K562 (cell line): ENCODE data around the gene PIGC. TPM values are rescaled to one million over a fixed set of nuclear protein-coding genes. Genes with fewer than 3 reads are reported as not detected.

Source experiments
- ARID2 ChIP-seq: fragments of 450-650 bp; IDR thresholded peaks from 2 replicates; pipeline ENCODE4 v1.6.1; 2017; ENCODE audit warnings: antibody characterized with exemption, mild to moderate bottlenecking
- BDP1 ChIP-seq: IDR thresholded peaks from 3 replicates; pipeline ENCODE4 v1.6.1; 2011; ENCODE audit not compliant: insufficient read length, insufficient read depth
- FOXK1 ChIP-seq: sonication (generic); formaldehyde crosslinking; IDR thresholded peaks from 2 replicates; pipeline ENCODE4 v1.8.0; 2022; ENCODE audit warnings: missing genetic modification reagents, mild to moderate bottlenecking, borderline replicate concordance
- HIVEP1 ChIP-seq: fragments of 250-450 bp; sonication (Bioruptor Pico); IDR thresholded peaks from 2 replicates; pipeline ENCODE4 v1.4.0; 2020; ENCODE audit warnings: mild to moderate bottlenecking
- HMG20A ChIP-seq: fragments of 450-650 bp; formaldehyde crosslinking; conservative IDR thresholded peaks from 2 replicates; pipeline ENCODE4 v1.4.0; 2020; ENCODE audit warnings: mild to moderate bottlenecking, mixed read lengths
- HNRNPUL1 ChIP-seq: fragments of 200-400 bp; formaldehyde crosslinking; IDR thresholded peaks from 2 replicates; pipeline ENCODE4 v1.6.1; 2017; ENCODE audit warnings: low read length
- MECOM ChIP-seq: fragments of 250-450 bp; sonication (Bioruptor Pico); IDR thresholded peaks from 2 replicates; pipeline ENCODE4 v1.8.0; 2022; ENCODE audit warnings: inconsistent platforms
- NCOA4 ChIP-seq: fragments of 450-650 bp; IDR thresholded peaks from 2 replicates; pipeline ENCODE4 v1.6.1; 2018; ENCODE audit warnings: mild to moderate bottlenecking; ENCODE audit not compliant: partially characterized antibody
- NUFIP1 ChIP-seq: fragments of 450-650 bp; IDR thresholded peaks from 2 replicates; pipeline ENCODE4 v1.6.1; 2018; ENCODE audit not compliant: partially characterized antibody
- SMC3 ChIP-seq: conservative IDR thresholded peaks from 2 replicates; pipeline ENCODE4 v1.6.1; 2011; ENCODE audit warnings: low read depth, low read length, improper control_type of control experiment; ENCODE audit not compliant: insufficient read depth
- TBL1XR1 ChIP-seq, 2 experiments: IDR thresholded peaks; 2 replicates each; pipeline ENCODE4 v1.6.1; 2012; ENCODE audit warnings: improper control_type of control experiment in 2 of 2, low read length in 2 of 2, mild to moderate bottlenecking in 1 of 2
- YBX1 ChIP-seq: fragments of 450-650 bp; IDR thresholded peaks from 2 replicates; pipeline ENCODE4 v1.7.1; 2016; ENCODE audit warnings: mild to moderate bottlenecking
- ZNF140 ChIP-seq: fragments of 250-450 bp; sonication (Bioruptor Pico); IDR thresholded peaks from 2 replicates; pipeline ENCODE4 v1.8.0; 2021; ENCODE audit warnings: moderate library complexity, mild to moderate bottlenecking, inconsistent platforms
- ZNF146 ChIP-seq: IDR thresholded peaks from one replicate; pipeline ENCODE4 v1.6.1; 2018; ENCODE audit warnings: missing compliant biosample characterization; ENCODE audit not compliant: unreplicated experiment
- ZNF445 ChIP-seq: fragments of 250-450 bp; sonication (Bioruptor Pico); IDR thresholded peaks from 2 replicates; pipeline ENCODE4 v1.4.0; 2020; ENCODE audit warnings: low read depth, mild to moderate bottlenecking, moderate library complexity
- ZNF766 ChIP-seq: fragments of 200-800 bp; sonication (Bioruptor generic); conservative IDR thresholded peaks from 2 replicates; pipeline ENCODE4 v1.6.1; 2016; ENCODE audit warnings: missing genetic modification characterization, missing compliant biosample characterization
- polyA plus RNA-seq, 8 experiments: library from polyadenylated mRNA; depleted of rRNA in 4 of 8; stranded (reverse) in 5 of 8; unstranded in 3 of 8; fragments of >200 nt; fragmentation: Nextera tagmentation in 2 of 8; fragmentation: Illumina TruSeq in 1 of 8; extraction: Ambion mirVana in 2 of 8; extraction: Trizol in 1 of 8; gene quantifications; 2 replicates each; pipeline versions ENCODE4 v1.2.1 to v1.2.3, GENCODE V29; 2011 to 2014; ENCODE audit warnings: inconsistent platforms in 1 of 8, missing spikeins in 1 of 8
- total RNA-seq, 7 experiments: library from RNA; depleted of rRNA in 6 of 7; stranded (reverse); fragments of >200 nt in 6 of 7; fragmentation: Illumina TruSeq in 2 of 7; extraction: Trizol in 2 of 7; gene quantifications; 2 replicates each; pipeline versions ENCODE4 v1.2.1 to v1.2.3, GENCODE V29; 2011 to 2021; ENCODE audit warnings: low replicate concordance in 1 of 7
- TF ChIP-seq, protein P1 (sequence below): sonication (generic); formaldehyde crosslinking; IDR thresholded peaks from 2 replicates; pipeline ENCODE4 v1.8.1; 2023; ENCODE audit warnings: missing genetic modification reagents, mild to moderate bottlenecking, borderline replicate concordance
- TF ChIP-seq, protein P2 (sequence below): fragments of 450-650 bp; formaldehyde crosslinking; IDR thresholded peaks from 2 replicates; pipeline ENCODE4 v1.4.0; 2020; ENCODE audit warnings: mild to moderate bottlenecking, moderate library complexity
- TF ChIP-seq, protein P3 (sequence below): fragments of 250-450 bp; sonication (Bioruptor Pico); IDR thresholded peaks from 2 replicates; pipeline ENCODE4 v1.5.0; 2021

The PIGC gene
- total and polyA plus RNA-seq, 9 of the 15 experiments (the other 6 are each of a cell fraction or from before 2014, with no cell fraction given) = 30.5 to 97.9 (median 54.7) TPM

DNA sequence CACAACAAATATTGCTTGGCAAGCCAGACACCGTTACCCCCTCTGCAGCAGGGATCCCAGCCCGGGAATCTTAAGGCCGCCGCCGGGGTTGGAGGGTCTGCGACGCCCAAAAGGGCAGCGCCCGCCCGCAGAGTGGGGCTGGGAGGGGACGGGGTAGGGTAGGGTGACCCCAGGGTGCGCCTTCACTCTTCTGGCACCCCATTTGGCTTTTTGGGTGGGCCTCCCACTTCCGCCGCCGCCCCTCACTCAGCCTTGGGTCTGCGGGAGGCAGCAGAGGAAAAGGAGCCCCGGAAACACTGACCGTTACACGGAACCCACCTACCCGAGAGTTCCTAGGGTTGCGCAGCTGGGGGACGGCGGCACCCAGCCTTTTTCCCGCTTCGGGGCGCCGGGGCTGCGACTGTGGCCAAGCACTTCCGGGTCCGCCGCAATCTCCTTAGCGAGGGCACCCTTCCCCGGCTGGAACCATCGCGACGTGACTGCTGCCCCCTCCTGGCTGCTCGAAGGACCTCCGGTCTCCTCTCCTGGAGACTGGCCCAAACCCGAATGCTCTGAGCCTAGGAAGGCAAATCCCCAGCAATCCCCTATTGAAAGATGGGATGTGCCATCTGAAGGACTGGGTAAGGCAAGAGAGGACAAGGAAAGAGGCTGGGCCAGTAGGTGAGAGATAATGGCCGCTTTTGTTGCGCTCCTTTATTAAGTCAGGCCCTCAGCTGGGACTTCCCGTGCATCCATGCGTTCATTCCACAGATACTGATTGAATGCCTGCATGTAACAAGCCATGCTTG, at the start of gene PIGC (continued):
- TF ChIP-seq, protein P1, sequence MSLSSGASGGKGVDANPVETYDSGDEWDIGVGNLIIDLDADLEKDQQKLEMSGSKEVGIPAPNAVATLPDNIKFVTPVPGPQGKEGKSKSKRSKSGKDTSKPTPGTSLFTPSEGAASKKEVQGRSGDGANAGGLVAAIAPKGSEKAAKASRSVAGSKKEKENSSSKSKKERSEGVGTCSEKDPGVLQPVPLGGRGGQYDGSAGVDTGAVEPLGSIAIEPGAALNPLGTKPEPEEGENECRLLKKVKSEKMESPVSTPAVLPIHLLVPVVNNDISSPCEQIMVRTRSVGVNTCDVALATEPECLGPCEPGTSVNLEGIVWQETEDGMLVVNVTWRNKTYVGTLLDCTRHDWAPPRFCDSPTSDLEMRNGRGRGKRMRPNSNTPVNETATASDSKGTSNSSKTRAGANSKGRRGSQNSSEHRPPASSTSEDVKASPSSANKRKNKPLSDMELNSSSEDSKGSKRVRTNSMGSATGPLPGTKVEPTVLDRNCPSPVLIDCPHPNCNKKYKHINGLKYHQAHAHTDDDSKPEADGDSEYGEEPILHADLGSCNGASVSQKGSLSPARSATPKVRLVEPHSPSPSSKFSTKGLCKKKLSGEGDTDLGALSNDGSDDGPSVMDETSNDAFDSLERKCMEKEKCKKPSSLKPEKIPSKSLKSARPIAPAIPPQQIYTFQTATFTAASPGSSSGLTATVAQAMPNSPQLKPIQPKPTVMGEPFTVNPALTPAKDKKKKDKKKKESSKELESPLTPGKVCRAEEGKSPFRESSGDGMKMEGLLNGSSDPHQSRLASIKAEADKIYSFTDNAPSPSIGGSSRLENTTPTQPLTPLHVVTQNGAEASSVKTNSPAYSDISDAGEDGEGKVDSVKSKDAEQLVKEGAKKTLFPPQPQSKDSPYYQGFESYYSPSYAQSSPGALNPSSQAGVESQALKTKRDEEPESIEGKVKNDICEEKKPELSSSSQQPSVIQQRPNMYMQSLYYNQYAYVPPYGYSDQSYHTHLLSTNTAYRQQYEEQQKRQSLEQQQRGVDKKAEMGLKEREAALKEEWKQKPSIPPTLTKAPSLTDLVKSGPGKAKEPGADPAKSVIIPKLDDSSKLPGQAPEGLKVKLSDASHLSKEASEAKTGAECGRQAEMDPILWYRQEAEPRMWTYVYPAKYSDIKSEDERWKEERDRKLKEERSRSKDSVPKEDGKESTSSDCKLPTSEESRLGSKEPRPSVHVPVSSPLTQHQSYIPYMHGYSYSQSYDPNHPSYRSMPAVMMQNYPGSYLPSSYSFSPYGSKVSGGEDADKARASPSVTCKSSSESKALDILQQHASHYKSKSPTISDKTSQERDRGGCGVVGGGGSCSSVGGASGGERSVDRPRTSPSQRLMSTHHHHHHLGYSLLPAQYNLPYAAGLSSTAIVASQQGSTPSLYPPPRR = no peak
- no peak; the same call in 1 of the 2 replicates for TF ChIP-seq ZNF445 (CRISPR knock-in tag)
- no peak for TF ChIP-seq HIVEP1 (CRISPR knock-in tag)
- TF ChIP-seq HNRNPUL1 = no peak
- TF ChIP-seq, protein P2, sequence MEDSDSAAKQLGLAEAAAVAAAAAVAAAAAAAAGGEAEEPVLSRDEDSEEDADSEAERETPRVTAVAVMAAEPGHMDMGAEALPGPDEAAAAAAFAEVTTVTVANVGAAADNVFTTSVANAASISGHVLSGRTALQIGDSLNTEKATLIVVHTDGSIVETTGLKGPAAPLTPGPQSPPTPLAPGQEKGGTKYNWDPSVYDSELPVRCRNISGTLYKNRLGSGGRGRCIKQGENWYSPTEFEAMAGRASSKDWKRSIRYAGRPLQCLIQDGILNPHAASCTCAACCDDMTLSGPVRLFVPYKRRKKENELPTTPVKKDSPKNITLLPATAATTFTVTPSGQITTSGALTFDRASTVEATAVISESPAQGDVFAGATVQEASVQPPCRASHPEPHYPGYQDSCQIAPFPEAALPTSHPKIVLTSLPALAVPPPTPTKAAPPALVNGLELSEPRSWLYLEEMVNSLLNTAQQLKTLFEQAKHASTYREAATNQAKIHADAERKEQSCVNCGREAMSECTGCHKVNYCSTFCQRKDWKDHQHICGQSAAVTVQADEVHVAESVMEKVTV (CRISPR knock-in tag) = peak; percentile 68
- no peak for TF ChIP-seq ZNF146 (CRISPR knock-in tag)
- TF ChIP-seq, protein P3, sequence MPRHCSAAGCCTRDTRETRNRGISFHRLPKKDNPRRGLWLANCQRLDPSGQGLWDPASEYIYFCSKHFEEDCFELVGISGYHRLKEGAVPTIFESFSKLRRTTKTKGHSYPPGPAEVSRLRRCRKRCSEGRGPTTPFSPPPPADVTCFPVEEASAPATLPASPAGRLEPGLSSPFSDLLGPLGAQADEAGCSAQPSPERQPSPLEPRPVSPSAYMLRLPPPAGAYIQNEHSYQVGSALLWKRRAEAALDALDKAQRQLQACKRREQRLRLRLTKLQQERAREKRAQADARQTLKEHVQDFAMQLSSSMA (CRISPR knock-in tag) = no peak
- peak; percentile 57; the same call in 1 of the 2 replicates for TF ChIP-seq FOXK1 (CRISPR knock-in tag)
- TF ChIP-seq NCOA4 = no peak
- peak; percentile 53 to 64; a peak in 2 of 4 replicates for TF ChIP-seq TBL1XR1 (IDR thresholded peaks at IDR 0.05; ENCODE audit: low read length in 2 of 2)
- no peak for TF ChIP-seq MECOM (CRISPR knock-in tag)
- no peak for TF ChIP-seq BDP1
- no peak for TF ChIP-seq YBX1
- peak; percentile 84 for TF ChIP-seq SMC3
- TF ChIP-seq ZNF766 = no peak
- no peak for TF ChIP-seq HMG20A
- no peak for TF ChIP-seq ZNF140 (CRISPR knock-in tag)
- no peak for TF ChIP-seq ARID2
- TF ChIP-seq NUFIP1 = no peak
